K562 (cell line): ENCODE data around the gene EVL. TPM values are rescaled to one million over a fixed set of nuclear protein-coding genes. Genes with fewer than 3 reads are reported as not detected.
A peak's percentile ranks its signal among the peaks of the same experiment; 100 is the strongest.

Source experiments
- ATAC-seq: fragments of 200-7000 bp; cut with Tn5 transposase; 3 replicates; pipeline ENCODE4 v1.9.1; 2020; ENCODE audit warnings: moderate library complexity
- BruUV-seq: library from RNA; stranded (reverse); fragments of 400-500 nt; replicated peaks from 2 replicates; lab custom pipeline; 2021; lab: Mats Ljungman, UMichigan
- CTCF ChIA-PET: fragments of 300-600 bp; formaldehyde crosslinking; extraction: SDS; loops from one replicate; lab custom pipeline; 2021; ENCODE audit warnings: low intra/inter-chr PET ratio; lab: Yijun Ruan, JAX
- POLR2A ChIA-PET: fragments of 300-600, 350-650 bp; sonication (Branson Sonifier 250); formaldehyde crosslinking; extraction: SDS; loops from one replicate; lab custom pipeline; 2021; ENCODE audit warnings: antibody characterized with exemption, inconsistent platforms; lab: Yijun Ruan, JAX
- DNase-seq, 4 experiments: peaks; one replicate each; pipeline versions ENCODE4 v3.0.0 to v3.0.0-alpha.2; 2011 to 2018; ENCODE audit warnings: low spot score in 3 of 4, mixed read lengths in 3 of 4; ENCODE audit errors: extremely low read depth in 1 of 4
- FAIRE-seq: peaks from 2 replicates; lab custom pipeline; 2011; peaks lifted over from hg19 to GRCh38; lab: Jason Lieb, UNC
- H2AFZ ChIP-seq: 2 replicates; pipeline ENCODE4 v1.6.0; 2011; ENCODE audit warnings: low read depth, low read length, control low read depth, inconsistent platforms
- H3K27ac ChIP-seq: fragments of 200-600 bp; 3 replicates; pipeline ENCODE4 v1.8.0; 2011; ENCODE audit warnings: low read depth, mild to moderate bottlenecking, control low read depth, inconsistent platforms, low read length, moderate library complexity, mixed read lengths; ENCODE audit errors: extremely low read depth
- H3K27me3 ChIP-seq, 2 experiments: fragments of 300-600 bp in 1 of 2; 2 replicates in 1 of 2; 3 replicates in 1 of 2; pipeline versions ENCODE4 v1.6.0 to v1.8.0; 2011; ENCODE audit warnings: inconsistent platforms in 2 of 2, low read length in 2 of 2, mild to moderate bottlenecking in 1 of 2, mixed read lengths in 1 of 2, moderate library complexity in 1 of 2; ENCODE audit not compliant: control insufficient read depth in 2 of 2, insufficient read depth in 2 of 2
- H3K36me3 ChIP-seq: fragments of 300-600 bp; 3 replicates; pipeline ENCODE4 v1.8.0; 2011; ENCODE audit warnings: mild to moderate bottlenecking, low read length, inconsistent platforms; ENCODE audit not compliant: control insufficient read depth, insufficient read depth
- H3K4me1 ChIP-seq, 2 experiments: fragments of 200-600 bp in 1 of 2; replicated peaks in 1 of 2; 2 replicates in 1 of 2; 3 replicates in 1 of 2; pipeline versions ENCODE4 v1.5.1 to v1.8.0; 2011; ENCODE audit warnings: inconsistent platforms in 2 of 2, low read length in 2 of 2, mild to moderate bottlenecking in 1 of 2, mixed read lengths in 1 of 2, moderate library complexity in 1 of 2; ENCODE audit not compliant: control insufficient read depth in 2 of 2, insufficient read depth in 2 of 2
- H3K4me2 ChIP-seq: 2 replicates; pipeline ENCODE4 v1.6.1; 2011; ENCODE audit warnings: low read length, control low read depth, inconsistent platforms, mixed read lengths; ENCODE audit not compliant: insufficient read depth
- H3K4me3 ChIP-seq: fragments of 200-600 bp; sonication (generic), shearing (Covaris generic); 2 replicates; pipeline ENCODE4 v1.5.1; 2016; ENCODE audit warnings: control low read depth, inconsistent platforms
- H3K79me2 ChIP-seq: fragments of 200-600 bp; 3 replicates; pipeline ENCODE4 v1.8.0; 2011; ENCODE audit warnings: low read length, inconsistent platforms; ENCODE audit not compliant: control insufficient read depth, insufficient read depth
- H3K9ac ChIP-seq, 2 experiments: 2 replicates each; pipeline versions ENCODE4 v1.6.0 to v1.6.1; 2011; ENCODE audit warnings: low read depth in 2 of 2, low read length in 2 of 2, control low read depth in 1 of 2, inconsistent platforms in 1 of 2, mild to moderate bottlenecking in 1 of 2, mixed read lengths in 1 of 2; ENCODE audit not compliant: insufficient read depth in 1 of 2
- H3K9me1 ChIP-seq: one replicate; pipeline ENCODE4 v1.6.0; 2011; ENCODE audit warnings: inconsistent platforms, mild to moderate bottlenecking, low read length, moderate library complexity; ENCODE audit not compliant: control insufficient read depth, insufficient read depth
- H3K9me3 ChIP-seq: replicated peaks from 2 replicates; pipeline ENCODE4 v1.5.1; 2011; ENCODE audit warnings: low read depth, low read length, inconsistent platforms; ENCODE audit not compliant: control insufficient read depth, insufficient read depth
- H4K20me1 ChIP-seq: replicated peaks from 2 replicates; pipeline ENCODE4 v1.6.1; 2011; ENCODE audit warnings: low read length, inconsistent platforms, mixed read lengths; ENCODE audit not compliant: control insufficient read depth, insufficient read depth
- HNRNPUL1 ChIP-seq: fragments of 200-400 bp; formaldehyde crosslinking; IDR thresholded peaks from 2 replicates; pipeline ENCODE4 v1.6.1; 2017; ENCODE audit warnings: low read length
- KDM2B ChIP-seq: fragments of 250-450 bp; sonication (Bioruptor Pico); IDR thresholded peaks from 2 replicates; pipeline ENCODE4 v1.8.0; 2021; ENCODE audit warnings: mild to moderate bottlenecking, moderate library complexity
- PTTG1 ChIP-seq: fragments of 450-650 bp; IDR thresholded peaks from 2 replicates; pipeline ENCODE4 v1.6.1; 2016; ENCODE audit warnings: low read depth, mild to moderate bottlenecking, missing genetic modification characterization, missing compliant biosample characterization
- ZFP30 ChIP-seq: fragments of 250-450 bp; sonication (Bioruptor Pico); IDR thresholded peaks from 2 replicates; pipeline ENCODE4 v1.8.0; 2022; ENCODE audit warnings: moderate library complexity, mild to moderate bottlenecking, inconsistent platforms, borderline replicate concordance
- ZKSCAN1 ChIP-seq: fragments of 150-350 bp; IDR thresholded peaks from 2 replicates; pipeline ENCODE4 v1.6.1; 2016; ENCODE audit warnings: low read depth, low read length
- ZNF174 ChIP-seq: fragments of 250-450 bp; sonication (Bioruptor Pico); IDR thresholded peaks from 2 replicates; pipeline ENCODE4 v1.4.0; 2020; ENCODE audit warnings: mild to moderate bottlenecking
- ZNF551 ChIP-seq: fragments of 250-450 bp; sonication (Bioruptor Pico); IDR thresholded peaks from 2 replicates; pipeline ENCODE4 v1.5.0; 2021; ENCODE audit warnings: mild to moderate bottlenecking, moderate library complexity
- ZNF695 ChIP-seq: fragments of 450-650 bp; formaldehyde crosslinking; IDR thresholded peaks from 2 replicates; pipeline ENCODE4 v1.4.0; 2020; ENCODE audit warnings: mild to moderate bottlenecking, moderate library complexity
- WGBS: fragments of 100-300 bp; shearing (Covaris generic); methylation state at CpG from one replicate; pipeline ENCODE4 v1.1.6; 2016; ENCODE audit warnings: low coverage, mixed read lengths; ENCODE audit not compliant: insufficient coverage; ENCODE audit errors: missing lambda C conversion rate; 5-methylcytosine and 5-hydroxymethylcytosine counted together
- in situ Hi-C: fragments of 300-500 bp; cut with MboI; formaldehyde crosslinking; loops from 4 replicates; pipeline ENCODE4 v1.15.0; 2018; ENCODE audit warnings: inconsistent platforms, mixed read lengths
- intact Hi-C: fragments of 100-400 bp; cut with micrococcal nuclease; formaldehyde crosslinking; loops from 2 replicates; pipeline ENCODE4 v1.14.2; 2022
- polyA plus RNA-seq, 8 experiments: library from polyadenylated mRNA; depleted of rRNA in 4 of 8; stranded (reverse) in 5 of 8; unstranded in 3 of 8; fragments of >200 nt; fragmentation: Nextera tagmentation in 2 of 8; fragmentation: Illumina TruSeq in 1 of 8; extraction: Ambion mirVana in 2 of 8; extraction: Trizol in 1 of 8; gene quantifications; 2 replicates each; pipeline versions ENCODE4 v1.2.1 to v1.2.3, GENCODE V29; 2011 to 2014; ENCODE audit warnings: inconsistent platforms in 1 of 8, missing spikeins in 1 of 8
- total RNA-seq, 7 experiments: library from RNA; depleted of rRNA in 6 of 7; stranded (reverse); fragments of >200 nt in 6 of 7; fragmentation: Illumina TruSeq in 2 of 7; extraction: Trizol in 2 of 7; gene quantifications; 2 replicates each; pipeline versions ENCODE4 v1.2.1 to v1.2.3, GENCODE V29; 2011 to 2021; ENCODE audit warnings: low replicate concordance in 1 of 7
- TF ChIP-seq, protein P1 (sequence below): fragments of 450-650 bp; IDR thresholded peaks from 2 replicates; pipeline ENCODE4 v1.6.1; 2016; ENCODE audit warnings: missing biosample characterization, missing genetic modification characterization
- TF ChIP-seq, protein P2 (sequence below): fragments of 450-650 bp; IDR thresholded peaks from 2 replicates; pipeline ENCODE4 v1.6.1; 2018; ENCODE audit warnings: mild to moderate bottlenecking, low read depth; ENCODE audit not compliant: partially characterized antibody
- TF ChIP-seq, protein P3 (sequence below): fragments of 450-650 bp; IDR thresholded peaks from 2 replicates; pipeline ENCODE4 v1.6.1; 2014; ENCODE audit warnings: low read depth, mild to moderate bottlenecking, moderate library complexity, borderline replicate concordance
- TF ChIP-seq, protein P4 (sequence below): IDR thresholded peaks from 2 replicates; pipeline ENCODE4 v1.6.1; 2011; ENCODE audit warnings: borderline replicate concordance, low read depth, mild to moderate bottlenecking, moderate library complexity, low read length; ENCODE audit not compliant: insufficient read depth, poor library complexity, severe bottlenecking
- TF ChIP-seq, protein P5 (sequence below): sonication (generic); formaldehyde crosslinking; IDR thresholded peaks from 2 replicates; pipeline ENCODE4 v1.8.0; 2022; ENCODE audit warnings: mild to moderate bottlenecking, missing genetic modification reagents

The EVL gene
- total and polyA plus RNA-seq, 9 of the 15 experiments (the other 6 are each of a cell fraction or from before 2014, with no cell fraction given): 2.9 to 43.4 (median 23.9) TPM

DNA sequence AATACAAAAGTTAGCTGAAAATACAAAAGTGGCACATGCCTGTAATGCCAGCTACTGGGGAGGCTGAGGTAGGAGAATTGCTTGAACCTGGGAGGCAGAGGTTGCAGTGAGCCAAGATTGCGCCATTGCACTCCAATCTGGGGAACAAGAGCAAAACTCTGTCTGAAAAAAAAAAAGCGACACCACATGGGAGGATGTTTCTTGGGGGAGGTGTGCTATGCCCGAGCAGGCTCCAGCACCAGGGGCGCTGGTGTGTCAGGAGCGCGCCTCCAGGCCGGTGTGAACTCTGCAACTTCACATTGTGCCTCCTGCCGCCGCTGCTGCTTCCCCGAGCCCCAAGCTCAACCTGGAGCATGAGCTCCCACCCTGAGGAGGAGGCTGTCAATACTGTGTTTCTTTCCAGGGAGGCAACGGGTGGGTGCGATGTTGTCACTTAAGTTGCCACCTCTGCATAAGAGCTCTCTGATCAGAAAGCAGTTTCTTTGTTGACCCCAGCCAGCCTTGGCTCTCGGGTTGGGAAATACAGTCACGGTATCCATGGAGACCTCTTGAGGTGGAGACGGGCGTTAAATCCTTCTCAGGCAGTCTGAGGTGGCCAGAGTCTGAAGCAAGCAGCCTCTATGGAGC lies 75.3 kb downstream of the EVL start:
- ChIA-PET POLR2A (interaction anchor here (0.7 to 1.3 kb wide), 6 partner anchors 9 to 32 kb away, joined by 3 to 4 read pairs (median 3); no protein-coding TSS in a partner anchor), CTCF (interaction anchor here (0.5 to 2.2 kb wide), 3 partner anchors 12 to 102 kb away, joined by 3 to 16 read pairs (median 3); no protein-coding TSS in a partner anchor)
- TSS peak; percentile 41 for BruUV-seq
- peaks cover 18% of the 10 kb centered on the region; the same call in 1 of the 3 replicates for H3K36me3 ChIP-seq
- H3K79me2 ChIP-seq: peaks cover 15% of the 10 kb centered on the region
- ATAC-seq: peak; percentile 79
- H3K27me3 ChIP-seq: no peaks in the 10 kb centered on the region
- H3K4me1 ChIP-seq: peaks cover 36 to 71% of the 10 kb centered on the region in 2 experiments
- FAIRE-seq: peak; percentile 94
- WGBS: 1% methylated on average over 8 of the region's 16 CpGs
- H3K9me1 ChIP-seq: no peaks in the 10 kb centered on the region
- peak overlapping the region; percentile 28; the same call in 1 of the 2 replicates for H3K4me3 ChIP-seq
- no peaks in the 10 kb centered on the region for H3K9me3 ChIP-seq
- intact Hi-C loops (loop anchor here (5.0 kb wide), 1 partner anchor 63 kb away; no protein-coding TSS in a partner anchor), in situ Hi-C loops (no loop called here)
- DNase-seq: peak; percentile 71 to 89 (median 78)
- H4K20me1 ChIP-seq: no peaks in the 10 kb centered on the region
- H2AFZ ChIP-seq: peak overlapping the region; percentile 79
- H3K27ac ChIP-seq: peak overlapping the region; percentile 98
- H3K9ac ChIP-seq: peak overlapping the region; percentile 80 to 93
- H3K4me2 ChIP-seq: peak overlapping the region; percentile 80
- TF ChIP-seq, protein P1, sequence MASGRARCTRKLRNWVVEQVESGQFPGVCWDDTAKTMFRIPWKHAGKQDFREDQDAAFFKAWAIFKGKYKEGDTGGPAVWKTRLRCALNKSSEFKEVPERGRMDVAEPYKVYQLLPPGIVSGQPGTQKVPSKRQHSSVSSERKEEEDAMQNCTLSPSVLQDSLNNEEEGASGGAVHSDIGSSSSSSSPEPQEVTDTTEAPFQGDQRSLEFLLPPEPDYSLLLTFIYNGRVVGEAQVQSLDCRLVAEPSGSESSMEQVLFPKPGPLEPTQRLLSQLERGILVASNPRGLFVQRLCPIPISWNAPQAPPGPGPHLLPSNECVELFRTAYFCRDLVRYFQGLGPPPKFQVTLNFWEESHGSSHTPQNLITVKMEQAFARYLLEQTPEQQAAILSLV (tag): no peak
- no peak for TF ChIP-seq PTTG1
- TF ChIP-seq, protein P2, sequence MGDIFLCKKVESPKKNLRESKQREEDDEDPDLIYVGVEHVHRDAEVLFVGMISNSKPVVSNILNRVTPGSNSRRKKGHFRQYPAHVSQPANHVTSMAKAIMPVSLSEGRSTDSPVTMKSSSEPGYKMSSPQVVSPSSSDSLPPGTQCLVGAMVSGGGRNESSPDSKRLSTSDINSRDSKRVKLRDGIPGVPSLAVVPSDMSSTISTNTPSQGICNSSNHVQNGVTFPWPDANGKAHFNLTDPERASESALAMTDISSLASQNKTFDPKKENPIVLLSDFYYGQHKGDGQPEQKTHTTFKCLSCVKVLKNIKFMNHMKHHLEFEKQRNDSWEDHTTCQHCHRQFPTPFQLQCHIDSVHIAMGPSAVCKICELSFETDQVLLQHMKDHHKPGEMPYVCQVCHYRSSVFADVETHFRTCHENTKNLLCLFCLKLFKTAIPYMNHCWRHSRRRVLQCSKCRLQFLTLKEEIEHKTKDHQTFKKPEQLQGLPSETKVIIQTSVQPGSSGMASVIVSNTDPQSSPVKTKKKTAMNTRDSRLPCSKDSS: no peak
- no peak for TF ChIP-seq ZKSCAN1
- TF ChIP-seq ZNF174 (CRISPR knock-in tag): no peak
- TF ChIP-seq ZNF551: no peak
- TF ChIP-seq HNRNPUL1: no peak
- TF ChIP-seq, protein P3, sequence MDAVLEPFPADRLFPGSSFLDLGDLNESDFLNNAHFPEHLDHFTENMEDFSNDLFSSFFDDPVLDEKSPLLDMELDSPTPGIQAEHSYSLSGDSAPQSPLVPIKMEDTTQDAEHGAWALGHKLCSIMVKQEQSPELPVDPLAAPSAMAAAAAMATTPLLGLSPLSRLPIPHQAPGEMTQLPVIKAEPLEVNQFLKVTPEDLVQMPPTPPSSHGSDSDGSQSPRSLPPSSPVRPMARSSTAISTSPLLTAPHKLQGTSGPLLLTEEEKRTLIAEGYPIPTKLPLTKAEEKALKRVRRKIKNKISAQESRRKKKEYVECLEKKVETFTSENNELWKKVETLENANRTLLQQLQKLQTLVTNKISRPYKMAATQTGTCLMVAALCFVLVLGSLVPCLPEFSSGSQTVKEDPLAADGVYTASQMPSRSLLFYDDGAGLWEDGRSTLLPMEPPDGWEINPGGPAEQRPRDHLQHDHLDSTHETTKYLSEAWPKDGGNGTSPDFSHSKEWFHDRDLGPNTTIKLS: no peak
- TF ChIP-seq, protein P4, sequence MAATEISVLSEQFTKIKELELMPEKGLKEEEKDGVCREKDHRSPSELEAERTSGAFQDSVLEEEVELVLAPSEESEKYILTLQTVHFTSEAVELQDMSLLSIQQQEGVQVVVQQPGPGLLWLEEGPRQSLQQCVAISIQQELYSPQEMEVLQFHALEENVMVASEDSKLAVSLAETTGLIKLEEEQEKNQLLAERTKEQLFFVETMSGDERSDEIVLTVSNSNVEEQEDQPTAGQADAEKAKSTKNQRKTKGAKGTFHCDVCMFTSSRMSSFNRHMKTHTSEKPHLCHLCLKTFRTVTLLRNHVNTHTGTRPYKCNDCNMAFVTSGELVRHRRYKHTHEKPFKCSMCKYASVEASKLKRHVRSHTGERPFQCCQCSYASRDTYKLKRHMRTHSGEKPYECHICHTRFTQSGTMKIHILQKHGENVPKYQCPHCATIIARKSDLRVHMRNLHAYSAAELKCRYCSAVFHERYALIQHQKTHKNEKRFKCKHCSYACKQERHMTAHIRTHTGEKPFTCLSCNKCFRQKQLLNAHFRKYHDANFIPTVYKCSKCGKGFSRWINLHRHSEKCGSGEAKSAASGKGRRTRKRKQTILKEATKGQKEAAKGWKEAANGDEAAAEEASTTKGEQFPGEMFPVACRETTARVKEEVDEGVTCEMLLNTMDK: peak; percentile 10
- no peak for TF ChIP-seq ZFP30
- TF ChIP-seq KDM2B: no peak
- TF ChIP-seq, protein P5, sequence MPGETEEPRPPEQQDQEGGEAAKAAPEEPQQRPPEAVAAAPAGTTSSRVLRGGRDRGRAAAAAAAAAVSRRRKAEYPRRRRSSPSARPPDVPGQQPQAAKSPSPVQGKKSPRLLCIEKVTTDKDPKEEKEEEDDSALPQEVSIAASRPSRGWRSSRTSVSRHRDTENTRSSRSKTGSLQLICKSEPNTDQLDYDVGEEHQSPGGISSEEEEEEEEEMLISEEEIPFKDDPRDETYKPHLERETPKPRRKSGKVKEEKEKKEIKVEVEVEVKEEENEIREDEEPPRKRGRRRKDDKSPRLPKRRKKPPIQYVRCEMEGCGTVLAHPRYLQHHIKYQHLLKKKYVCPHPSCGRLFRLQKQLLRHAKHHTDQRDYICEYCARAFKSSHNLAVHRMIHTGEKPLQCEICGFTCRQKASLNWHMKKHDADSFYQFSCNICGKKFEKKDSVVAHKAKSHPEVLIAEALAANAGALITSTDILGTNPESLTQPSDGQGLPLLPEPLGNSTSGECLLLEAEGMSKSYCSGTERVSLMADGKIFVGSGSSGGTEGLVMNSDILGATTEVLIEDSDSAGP: no peak
- no peak for TF ChIP-seq ZNF695
